Small intestine (tissue), 7 donors: ENCODE data around the gene UGGT2. TPM values are rescaled to one million over a fixed set of nuclear protein-coding genes. Genes with fewer than 3 reads are reported as not detected.
"Not testable (repeated sequence)": the region's sequence is repeated elsewhere in the genome, so short reads cannot be mapped to it uniquely, and the experiment has no call there.

ENCODE experiments used
- DNase-seq, 2 donors: peaks; one replicate each; pipeline versions ENCODE4 v3.0.0 to v3.0.0-alpha.2; 2013
- FAIRE-seq: peaks from 2 replicates; lab custom pipeline; 2012; peaks lifted over from hg19 to GRCh38; lab: Jason Lieb, UNC
- H3K27ac ChIP-seq, 3 donors: one replicate each; pipeline ENCODE4 v1.5.1; 2013; ENCODE audit warnings: low read length in 2 of 3, mild to moderate bottlenecking in 2 of 3, control low read depth in 1 of 3, inconsistent platforms in 1 of 3, low read depth in 1 of 3, moderate library complexity in 1 of 3
- H3K27me3 ChIP-seq, 3 donors: one replicate each; pipeline ENCODE4 v1.6.1; 2013; ENCODE audit warnings: low read length in 3 of 3, inconsistent platforms in 1 of 3; ENCODE audit not compliant: control insufficient read depth in 3 of 3, insufficient read depth in 3 of 3
- H3K36me3 ChIP-seq, 3 donors: one replicate each; pipeline ENCODE4 v1.6.1; 2013; ENCODE audit warnings: low read length in 3 of 3, inconsistent platforms in 1 of 3, low read depth in 1 of 3, mild to moderate bottlenecking in 1 of 3, moderate library complexity in 1 of 3; ENCODE audit not compliant: control insufficient read depth in 3 of 3, insufficient read depth in 2 of 3
- H3K4me1 ChIP-seq, 3 donors: one replicate each; pipeline ENCODE4 v1.6.1; 2013; ENCODE audit warnings: low read length in 2 of 3, inconsistent platforms in 1 of 3, low read depth in 1 of 3, mild to moderate bottlenecking in 1 of 3, moderate library complexity in 1 of 3; ENCODE audit not compliant: control insufficient read depth in 3 of 3, insufficient read depth in 2 of 3
- H3K4me3 ChIP-seq, 3 donors: one replicate each; pipeline ENCODE4 v1.5.1; 2013; ENCODE audit warnings: low read length in 3 of 3, control low read depth in 1 of 3, inconsistent platforms in 1 of 3, low read depth in 1 of 3, mild to moderate bottlenecking in 1 of 3, moderate library complexity in 1 of 3
- H3K9me3 ChIP-seq, 2 donors: one replicate each; pipeline ENCODE4 v1.6.1; 2013; ENCODE audit warnings: low read depth in 1 of 2, low read length in 1 of 2; ENCODE audit not compliant: control insufficient read depth in 2 of 2, insufficient read depth in 1 of 2
- WGBS, 3 donors: extraction: QIAGEN DNeasy Blood & Tissue Kit; methylation state at CpG; one replicate each; pipeline ENCODE4 v1.1.7; 2013; 5-methylcytosine and 5-hydroxymethylcytosine counted together
- polyA plus RNA-seq, 4 donors: library from polyadenylated mRNA; stranded (reverse) in 3 of 4; unstranded in 1 of 4; fragments of 200-250 nt in 3 of 4; fragments of 120-200 nt in 1 of 4; gene quantifications; one replicate each; pipeline versions ENCODE4 v1.2.1 to v1.2.3, GENCODE V29; 2013
- donor health status: healthy with polysubstance abuse.
- donor health status: control.
- donor health status: control.
- donor health status: Bipolar disorder and iron deficiency.
- donor health status: healthy.

The UGGT2 gene
- polyA plus RNA-seq, 4 donors, result 1.6 to 22.8 (median 5.3) TPM

DNA sequence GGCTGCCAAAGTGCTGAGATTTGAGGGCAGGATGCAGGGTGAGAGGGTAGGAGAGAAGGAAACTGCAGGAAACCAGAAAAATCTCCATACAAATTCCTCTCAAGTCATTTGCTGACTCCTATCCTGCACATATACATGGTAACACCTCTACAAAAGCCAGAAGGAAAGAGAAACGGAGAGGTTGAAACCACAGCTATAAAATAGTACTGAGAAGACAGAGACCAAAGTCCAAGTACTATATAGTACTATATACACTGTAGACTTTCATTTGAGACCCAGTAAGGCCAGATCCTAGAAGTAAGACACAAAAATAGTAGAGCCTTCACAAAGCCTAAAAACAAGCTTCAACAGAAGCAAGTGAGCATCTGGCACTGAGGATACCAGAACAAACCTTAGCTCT, 103.1 kb downstream of the UGGT2 start:
- Histone ChIP-seq H3K27me3 (no peaks in the 10 kb centered on the region), H3K4me3 (no peak overlapping the region), H3K9me3 (peaks cover 0 to 16% of the 10 kb centered on the region in 2 donors), H3K27ac (no peak overlapping the region), H3K36me3 (peaks cover 0 to 5% (median 0%) of the 10 kb centered on the region in 3 donors), H3K4me1 (no peaks in the 10 kb centered on the region)
- peak in 1 of 2 donors; percentile 25 for DNase-seq
- 35 to 70% (median 68%) methylated on average over 1 of the region's 1 CpG for WGBS, 3 donors
- FAIRE-seq, result no peak

DNA sequence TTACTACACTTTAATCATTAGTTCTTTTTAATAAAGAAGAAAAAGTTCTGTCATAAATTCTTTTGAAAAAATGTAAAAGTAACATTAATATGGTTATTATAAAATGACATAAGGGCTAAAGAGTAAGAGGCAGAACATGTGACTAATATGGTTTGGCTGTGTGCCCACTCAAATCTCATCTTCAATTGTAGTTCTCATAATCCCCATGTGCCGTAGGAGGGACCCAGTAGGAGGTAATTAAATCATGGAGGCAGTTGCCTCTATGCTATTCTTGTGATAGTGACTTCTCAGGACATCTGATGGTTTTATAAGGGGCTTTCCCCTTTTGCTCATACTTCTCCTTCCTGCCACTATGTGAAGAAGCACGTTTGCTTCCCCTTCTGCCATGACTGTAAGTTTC, 104.5 kb downstream of the UGGT2 start:
- H3K27ac ChIP-seq, result no peak overlapping the region
- peaks cover 0 to 5% (median 0%) of the 10 kb centered on the region in 3 donors for H3K36me3 ChIP-seq
- no peak overlapping the region for H3K4me3 ChIP-seq
- H3K4me1 ChIP-seq, result no peaks in the 10 kb centered on the region
- DNase-seq (no peak), FAIRE-seq (no peak)
- 65 to 77% (median 70%) methylated on average over 2 of the region's 2 CpGs for WGBS, 3 donors
- no peaks in the 10 kb centered on the region for H3K27me3 ChIP-seq
- H3K9me3 ChIP-seq, result peaks cover 0 to 16% of the 10 kb centered on the region in 2 donors

DNA sequence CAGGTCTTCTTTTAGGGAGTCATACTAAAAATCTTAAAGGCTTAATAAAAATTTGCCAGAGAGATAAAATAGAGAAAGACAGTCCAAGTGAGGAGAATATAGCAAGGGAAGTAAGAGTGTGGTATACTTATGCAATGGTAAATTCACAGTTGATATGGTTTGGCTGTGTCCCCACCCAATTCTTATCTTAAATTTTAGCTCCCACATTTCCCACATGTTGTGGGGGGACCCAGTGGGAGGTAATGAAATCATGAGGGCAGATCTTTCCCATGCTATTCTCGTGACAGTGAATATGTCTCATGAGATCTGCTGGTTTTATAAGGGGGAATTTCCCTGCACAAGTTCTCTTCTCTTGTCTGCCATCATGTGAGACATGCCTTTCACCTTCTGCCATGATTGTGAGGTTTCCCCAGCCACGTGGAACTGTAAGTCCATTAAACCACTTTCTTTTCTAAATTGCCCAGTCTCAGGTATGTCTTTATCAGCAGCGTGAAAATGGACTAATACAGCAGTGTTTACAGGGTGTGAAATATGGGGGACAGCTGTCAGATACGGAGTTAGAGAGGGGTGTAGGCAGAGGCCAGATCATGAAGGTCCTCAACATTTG, 115.4 kb downstream of the UGGT2 start:
- H3K4me1 ChIP-seq, result no peaks in the 10 kb centered on the region
- no peaks in the 10 kb centered on the region for H3K27me3 ChIP-seq
- H3K27ac ChIP-seq, result no peak overlapping the region
- H3K9me3 ChIP-seq, result peaks cover 0 to 13% of the 10 kb centered on the region in 2 donors
- 82 to 84% (median 84%) methylated on average over 4 of the region's 4 CpGs for WGBS, 3 donors
- FAIRE-seq (no peak), DNase-seq (no peak)
- H3K4me3 ChIP-seq, result no peak overlapping the region
- H3K36me3 ChIP-seq, result peaks cover 0 to 15% (median 11%) of the 10 kb centered on the region in 3 donors

DNA sequence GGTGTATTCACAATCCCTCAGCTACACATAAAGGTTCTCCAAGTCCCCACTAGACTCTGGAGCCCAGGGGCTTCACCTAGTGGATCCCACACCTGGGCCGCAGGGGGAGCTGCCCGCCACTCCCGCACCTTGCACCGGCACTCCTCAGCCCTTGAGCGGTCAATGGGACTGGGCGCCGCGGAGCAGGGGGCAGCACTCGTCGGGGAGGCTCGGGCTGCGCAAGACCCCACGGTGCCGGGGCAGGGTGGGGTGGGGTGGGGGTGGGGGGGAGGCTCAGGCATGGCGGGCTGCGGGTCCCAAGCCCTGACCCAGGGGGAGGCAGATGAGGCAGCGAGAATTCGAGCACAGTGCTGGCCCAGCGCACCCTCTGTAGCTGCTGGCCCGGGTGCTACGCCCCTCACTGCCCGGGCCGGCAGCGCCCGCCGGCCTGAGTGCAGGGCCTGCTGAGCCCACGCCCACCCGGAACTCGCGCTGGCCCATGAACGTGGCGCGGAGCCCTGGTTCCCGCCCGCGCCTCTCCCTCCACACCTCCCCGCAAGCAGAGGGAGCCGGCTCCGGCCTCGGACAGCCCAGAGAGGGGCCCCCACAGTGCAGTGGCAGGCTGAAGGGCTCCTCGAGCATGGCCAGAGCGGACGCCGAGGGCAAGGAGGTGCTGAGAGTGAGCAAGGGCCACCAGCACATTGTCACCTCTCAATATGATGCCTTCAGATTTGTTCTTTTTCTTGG, 121.7 kb downstream of the UGGT2 start:
- Histone ChIP-seq H3K4me1 (no peaks in the 10 kb centered on the region), H3K36me3 (peaks cover 0 to 13% (median 10%) of the 10 kb centered on the region in 3 donors), H3K27me3 (no peaks in the 10 kb centered on the region), H3K27ac (no peak overlapping the region), H3K4me3 (no peak overlapping the region), H3K9me3 (peaks cover 0 to 37% of the 10 kb centered on the region in 2 donors)
- DNase-seq, result no peak
- FAIRE-seq, result no peak
- WGBS, 3 donors, result 90 to 95% (median 95%) methylated on average over 36 to 44 of the region's 44 CpGs

DNA sequence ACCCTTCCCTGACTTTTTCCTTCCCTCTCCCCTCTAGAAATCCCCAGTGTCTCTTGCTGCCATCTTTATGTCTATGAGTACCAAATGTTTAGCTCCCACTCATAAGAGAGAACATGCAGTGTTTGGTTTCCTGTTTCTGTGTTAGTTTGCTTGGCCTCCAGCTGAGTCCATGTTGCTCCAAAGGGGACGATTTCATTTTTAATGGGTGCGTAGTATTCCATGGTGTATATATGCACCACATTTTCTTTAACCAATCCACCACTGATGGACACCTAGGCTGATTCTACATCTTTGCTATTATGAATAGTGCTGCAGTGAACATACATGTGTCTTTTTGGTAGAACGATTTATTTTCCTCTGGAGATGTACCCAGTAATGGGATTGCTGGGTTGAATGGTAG, 123.8 kb downstream of the UGGT2 start:
- FAIRE-seq (no peak), DNase-seq (no peak)
- Histone ChIP-seq H3K36me3 (peaks cover 0 to 4% (median 0%) of the 10 kb centered on the region in 3 donors), H3K9me3 (peaks cover 0 to 27% of the 10 kb centered on the region in 2 donors), H3K27ac (no peak overlapping the region), H3K4me1 (no peaks in the 10 kb centered on the region), H3K27me3 (no peaks in the 10 kb centered on the region), H3K4me3 (no peak overlapping the region)
- 96 to 98% (median 97%) methylated on average over 3 of the region's 3 CpGs for WGBS, 3 donors

GRCh38 chr13:95928367-95928906, 124.8 kb downstream of the UGGT2 start:
- not testable (repeated sequence) for H3K27me3 ChIP-seq, H3K27ac ChIP-seq, FAIRE-seq, DNase-seq, H3K4me3 ChIP-seq, H3K4me1 ChIP-seq, H3K36me3 ChIP-seq
- peaks cover 0 to 26% of the 10 kb centered on the region in 2 donors for H3K9me3 ChIP-seq
- WGBS, 3 donors, result 90 to 98% (median 95%) methylated on average over 15 to 36 of the region's 36 CpGs

GRCh38 chr13:95926231-95926630, 127.0 kb downstream of the UGGT2 start:
- H3K4me1 ChIP-seq, result no peaks in the 10 kb centered on the region
- no peak overlapping the region for H3K27ac ChIP-seq
- H3K9me3 ChIP-seq, result peaks cover 0 to 23% of the 10 kb centered on the region in 2 donors
- WGBS, 3 donors, result 69 to 84% (median 78%) methylated on average over 3 of the region's 3 CpGs
- DNase-seq, result no peak
- H3K27me3 ChIP-seq, result no peaks in the 10 kb centered on the region
- no peak for FAIRE-seq
- H3K4me3 ChIP-seq, result no peak overlapping the region
- H3K36me3 ChIP-seq, result peaks cover 0 to 4% (median 0%) of the 10 kb centered on the region in 3 donors

GRCh38 chr13:95924389-95924994, 128.7 kb downstream of the UGGT2 start:
- H3K27ac ChIP-seq, result no peak overlapping the region
- H3K27me3 ChIP-seq, result no peaks in the 10 kb centered on the region
- no peaks in the 10 kb centered on the region for H3K4me1 ChIP-seq
- no peaks in the 10 kb centered on the region for H3K36me3 ChIP-seq
- 71 to 72% (median 71%) methylated on average over 5 of the region's 5 CpGs for WGBS, 3 donors
- H3K4me3 ChIP-seq, result peak overlapping the region in 1 of 3 donors; percentile 23
- H3K9me3 ChIP-seq, result peaks cover 0 to 11% of the 10 kb centered on the region in 2 donors
- FAIRE-seq, result no peak
- no peak for DNase-seq
